IPS DF 4.7 (cell line): ENCODE measurements around the gene SLC17A5.
A peak's percentile ranks its signal among the peaks of the same experiment; 100 is the strongest.
"Not testable (repeated sequence)": the region's sequence is repeated elsewhere in the genome, so short reads cannot be mapped to it uniquely, and the experiment has no call there.

Experiments
- DNase-seq: peaks from one replicate; pipeline ENCODE4 v3.0.0-alpha.2; 2013; ENCODE audit warnings: low spot score; ENCODE audit errors: extremely low read depth

The SLC17A5 gene

DNA sequence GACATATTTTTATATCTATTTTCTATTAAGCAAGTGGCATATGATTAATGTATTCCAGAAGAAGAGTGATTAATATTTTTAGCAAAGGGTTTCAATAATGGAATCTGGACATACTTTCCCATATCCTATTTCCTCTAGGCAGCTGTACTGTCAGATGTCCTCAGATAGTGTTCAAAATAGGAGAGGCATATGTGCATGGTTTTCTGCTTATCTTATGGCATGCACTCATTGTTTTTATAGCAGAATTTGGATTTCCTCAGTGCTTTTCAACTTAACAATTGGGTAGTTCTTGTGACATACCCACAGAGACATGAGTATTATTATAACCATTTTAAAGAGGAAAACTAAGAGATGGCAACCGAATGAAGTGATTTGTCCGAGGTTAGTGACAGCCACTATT is 12.6 kb upstream of the SLC17A5 start:
- DNase-seq, result no peak

DNA sequence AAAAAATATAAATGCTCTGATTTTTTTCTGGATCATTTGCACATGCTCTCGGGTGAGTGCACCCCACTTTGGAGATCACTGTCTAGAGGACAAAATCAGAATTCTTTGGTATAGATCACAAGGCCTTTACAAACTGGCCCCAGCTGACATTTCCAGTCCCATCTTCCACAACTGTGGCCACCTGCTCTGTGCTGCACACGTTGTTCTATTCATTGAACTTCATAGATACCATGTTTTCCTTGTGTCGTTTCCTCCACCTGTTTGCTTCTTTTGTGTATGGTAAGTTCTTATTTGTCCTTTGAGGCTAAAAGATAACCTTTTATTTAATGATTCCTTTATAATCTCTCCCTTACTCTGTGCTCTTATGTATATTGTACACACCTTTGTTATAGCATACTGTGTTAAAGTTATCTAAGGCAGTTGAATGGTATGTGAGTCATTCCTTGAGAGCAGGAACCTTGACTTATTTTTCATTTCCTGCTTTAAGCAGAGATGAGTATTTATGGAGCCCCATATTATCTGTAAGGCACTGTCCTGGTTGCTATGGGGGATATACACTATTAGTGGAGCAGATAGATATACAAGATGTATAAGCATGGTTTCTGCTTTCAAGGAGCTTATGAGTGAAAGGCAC is 12.0 kb upstream of the SLC17A5 start:
- no peak for DNase-seq

DNA sequence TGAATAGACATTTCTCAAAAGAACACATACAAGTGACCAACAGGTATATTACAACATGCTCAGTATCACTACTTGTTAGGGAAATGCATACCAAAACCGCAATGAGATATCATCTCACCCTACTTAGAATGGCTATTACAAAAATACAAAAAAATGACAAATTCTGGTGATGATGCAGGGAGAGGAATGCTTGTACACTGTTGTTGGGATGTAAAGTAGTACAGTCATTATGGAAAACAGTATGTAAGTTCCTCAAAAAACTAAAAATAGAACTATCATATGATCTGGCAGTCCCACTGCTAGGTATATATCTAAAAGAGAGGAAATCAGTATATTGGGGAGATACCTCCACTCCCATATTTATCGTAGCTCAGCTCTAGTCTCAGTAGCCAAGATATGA is 10.9 kb upstream of the SLC17A5 start:
- no peak for DNase-seq

DNA sequence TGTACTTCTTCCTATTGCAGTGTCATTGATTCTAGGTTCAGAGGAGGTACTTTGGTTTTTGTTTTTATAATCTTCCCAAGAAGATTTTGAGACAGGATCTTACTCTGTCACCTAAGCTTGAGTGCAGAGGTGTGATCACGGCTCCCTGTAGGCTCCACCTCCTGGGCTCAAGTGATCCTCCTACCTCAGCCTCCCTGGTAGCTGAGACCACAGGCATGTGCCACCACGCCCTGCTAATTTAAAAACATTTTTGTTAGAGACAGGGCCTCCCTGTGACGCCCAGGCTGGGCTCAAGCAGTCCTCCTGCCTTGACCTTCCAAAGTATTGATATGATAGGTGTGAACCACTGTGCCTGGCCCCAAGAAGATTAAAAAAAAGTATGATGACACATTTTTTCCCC is 3.4 kb upstream of the SLC17A5 start:
- DNase-seq, result no peak

DNA sequence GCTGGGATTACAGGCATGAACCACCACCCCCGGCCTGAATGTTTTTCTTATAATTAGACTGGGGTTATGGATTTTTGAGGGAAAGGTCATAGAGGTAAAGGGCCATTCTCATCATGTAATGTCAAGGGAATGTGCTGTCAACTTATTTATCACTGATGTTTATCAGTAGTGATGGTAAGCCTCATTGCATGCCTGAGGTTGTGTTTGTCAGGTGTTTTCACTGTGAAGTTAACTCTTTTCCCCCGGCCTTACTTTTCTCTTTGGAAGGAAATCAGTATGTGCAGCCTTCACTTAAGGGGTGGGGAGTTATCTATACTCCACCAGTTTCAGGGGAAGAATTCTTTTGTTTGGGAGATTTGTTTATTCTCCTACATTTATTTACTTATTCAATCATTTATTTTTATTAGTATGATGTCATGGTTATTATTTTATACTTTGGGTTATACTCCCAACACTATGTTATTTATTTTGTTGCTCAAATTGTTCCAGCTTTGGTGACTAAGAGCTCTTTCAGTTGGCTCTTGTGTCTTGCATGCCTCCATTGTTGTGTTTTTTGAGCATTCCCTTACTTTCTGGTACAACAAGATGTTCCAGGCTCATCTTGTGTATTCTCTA is 2.8 kb upstream of the SLC17A5 start:
- DNase-seq, result no peak

DNA sequence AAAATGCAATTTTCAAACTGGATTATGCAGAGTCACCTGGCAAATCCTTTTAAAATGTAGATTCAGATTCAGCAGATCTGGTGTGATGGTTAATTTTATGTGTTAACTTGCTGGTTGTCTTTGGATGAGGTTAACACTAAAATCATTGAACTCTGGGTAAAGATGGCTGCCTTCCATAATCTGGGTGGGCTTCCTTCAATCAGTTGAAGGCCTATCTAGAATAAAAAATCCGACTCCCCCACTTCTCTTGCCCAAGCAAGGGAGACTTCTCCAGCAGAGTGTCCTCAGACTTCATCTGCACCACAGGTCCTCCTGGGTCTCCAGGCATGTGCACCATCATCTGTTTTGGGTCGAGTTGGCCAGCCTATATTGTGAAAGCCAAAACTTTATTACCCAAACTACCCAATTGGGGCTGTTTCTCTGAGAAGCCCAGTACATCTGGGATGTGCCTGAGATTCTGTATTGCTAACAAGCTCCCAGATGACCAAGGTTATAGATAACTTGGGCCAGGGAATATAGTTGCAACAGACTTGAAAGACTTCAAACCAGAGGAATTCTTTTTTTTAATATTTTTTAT is 1.6 kb upstream of the SLC17A5 start:
- DNase-seq, result no peak

DNA sequence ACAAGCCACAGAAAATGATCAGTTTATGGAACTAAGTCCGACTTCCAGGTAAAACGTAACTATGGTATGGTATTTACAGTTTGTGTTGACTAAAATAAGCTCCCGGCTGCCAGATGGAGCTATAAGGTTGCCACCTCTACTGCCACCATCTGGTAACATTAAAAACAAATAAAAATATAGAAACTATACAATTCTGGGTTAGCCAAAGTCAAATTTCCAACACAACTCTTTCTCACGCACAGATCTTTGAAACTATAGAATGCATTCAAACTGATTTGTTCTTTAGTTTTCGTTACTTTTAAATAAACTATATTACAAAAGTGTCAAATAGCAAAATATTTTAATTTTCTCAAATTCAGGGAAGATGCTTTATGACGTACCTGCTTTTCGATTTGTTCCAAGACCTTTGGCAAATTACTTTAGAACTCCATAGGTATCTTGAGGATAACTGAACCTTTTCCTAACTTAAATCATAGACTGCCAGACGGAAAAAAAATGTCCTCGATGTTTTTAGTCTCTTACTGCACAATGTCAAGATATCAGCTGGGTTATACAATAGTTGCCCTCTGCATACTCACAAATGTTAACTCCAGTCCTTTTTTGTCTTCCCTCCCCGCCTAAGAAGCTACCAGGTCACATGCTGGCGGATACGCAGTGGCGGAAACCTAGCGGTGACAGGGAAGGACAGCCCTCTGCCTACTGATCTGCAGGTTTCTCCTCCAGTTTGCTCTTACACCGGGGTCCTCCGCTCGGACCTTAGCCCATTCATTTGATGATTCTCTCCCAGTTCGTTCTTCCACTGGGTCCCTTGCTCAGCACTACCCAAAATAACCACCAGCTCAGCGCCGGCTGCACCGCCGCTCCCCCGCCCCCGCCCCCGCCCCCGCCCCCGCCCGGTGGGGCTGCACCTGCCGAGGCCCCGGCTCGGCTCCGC is 888 bp downstream of the SLC17A5 start:
- DNase-seq, result peak; percentile 49

DNA sequence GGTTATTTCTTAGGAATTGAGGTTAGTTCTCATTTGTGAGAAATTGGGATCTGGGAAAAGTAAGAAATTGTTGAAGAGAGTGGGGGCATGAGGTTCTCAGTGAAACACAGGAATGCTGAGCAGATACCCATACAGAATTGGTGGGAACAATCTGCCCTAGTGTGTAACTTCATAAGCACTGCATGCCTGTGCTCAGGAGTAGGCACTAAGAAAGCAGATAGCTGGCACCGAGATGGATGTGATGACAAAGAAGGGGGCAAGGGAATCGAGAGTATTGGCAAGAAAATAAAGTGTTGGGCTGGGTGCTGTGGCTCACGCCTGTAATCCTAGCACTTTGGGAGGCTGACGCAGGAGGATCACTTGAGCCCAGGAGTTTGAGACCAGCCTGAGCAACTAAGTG is 4.0 kb downstream of the SLC17A5 start:
- DNase-seq, result no peak

DNA sequence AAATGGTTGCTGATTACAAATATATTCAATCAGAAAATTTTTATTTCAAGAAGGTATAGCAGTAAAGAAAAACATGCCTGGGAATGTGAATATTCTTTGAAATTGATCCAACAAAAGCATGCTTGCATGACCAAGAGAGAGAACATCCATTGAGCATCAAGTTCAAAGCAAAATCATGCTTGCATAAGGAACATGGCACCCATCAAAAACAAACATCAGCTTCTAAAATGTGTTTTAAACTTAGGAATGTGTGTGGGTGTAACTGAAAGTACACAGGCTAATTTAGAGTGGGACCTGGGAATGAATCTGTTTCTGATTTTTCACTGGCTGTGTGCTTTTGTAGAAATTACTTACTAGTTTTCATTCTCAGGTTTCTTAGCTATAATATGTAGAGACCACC is 5.6 kb downstream of the SLC17A5 start:
- DNase-seq, result no peak

DNA sequence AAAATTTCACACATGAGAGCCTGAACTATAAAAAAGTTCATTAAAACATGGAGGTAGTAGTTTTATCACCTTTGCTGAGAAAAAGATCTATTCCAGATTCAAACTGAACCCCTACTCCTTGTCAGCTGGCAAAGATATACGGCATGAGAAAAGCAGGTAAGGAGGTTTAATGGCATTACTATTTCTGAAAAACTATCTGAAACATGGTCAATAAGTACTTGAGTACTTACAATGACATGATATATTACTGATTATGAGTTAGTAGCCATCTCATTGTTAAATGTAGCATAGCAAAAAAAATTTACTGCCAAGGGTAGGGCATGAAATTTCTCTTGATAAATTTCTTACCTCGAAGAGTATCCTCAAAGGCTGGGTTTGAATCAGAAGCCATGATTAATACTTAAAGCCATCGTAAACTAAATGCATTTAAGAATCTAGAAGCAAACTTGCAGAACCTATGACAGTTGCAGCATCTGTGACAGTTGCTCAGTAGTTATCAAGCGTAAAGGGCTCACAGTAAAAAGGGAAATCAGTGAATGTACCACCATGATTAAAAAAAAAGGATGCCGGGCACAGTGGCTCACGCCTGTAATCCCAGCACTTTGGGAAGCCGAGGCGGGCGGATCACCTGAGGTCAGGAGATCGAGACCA is 8.7 kb downstream of the SLC17A5 start:
- DNase-seq, result no peak

DNA sequence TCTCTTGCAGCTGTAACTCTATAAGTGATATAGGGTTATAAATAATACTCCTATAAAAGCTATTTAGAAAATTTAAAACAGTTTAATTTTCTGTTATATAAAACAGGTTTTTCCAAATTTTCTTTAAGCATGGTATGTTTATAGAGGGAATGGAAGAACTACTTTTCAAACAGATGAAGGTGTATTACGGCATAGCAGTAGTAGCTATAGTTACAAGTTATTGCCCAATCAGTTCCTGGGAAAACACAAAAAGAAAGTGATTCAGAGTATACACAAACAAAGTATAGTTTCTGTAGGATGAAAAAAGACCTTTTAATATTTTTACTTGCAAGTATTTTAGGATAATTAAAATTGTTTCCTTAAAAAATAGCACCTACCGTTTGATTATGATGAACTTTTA is 9.8 kb downstream of the SLC17A5 start:
- DNase-seq, result no peak

DNA sequence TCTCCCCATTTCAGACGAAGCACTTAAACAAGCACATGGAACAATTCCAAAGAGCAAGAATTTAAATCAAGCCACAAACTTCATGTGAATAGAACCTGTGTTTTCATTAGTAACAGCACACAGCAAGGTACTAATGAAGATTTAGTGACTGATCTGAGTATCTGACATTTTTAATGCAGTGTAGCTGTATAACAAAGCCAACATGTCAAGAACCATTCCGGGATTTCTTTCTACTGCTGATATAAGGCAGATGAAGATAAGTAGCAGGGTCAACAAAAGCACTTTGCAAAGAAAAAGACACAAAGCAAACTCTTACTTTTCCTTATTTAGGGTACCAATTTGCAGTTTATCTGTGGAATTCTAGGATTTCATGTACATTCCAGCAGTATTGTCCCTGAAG is 11.3 kb downstream of the SLC17A5 start:
- no peak for DNase-seq

DNA sequence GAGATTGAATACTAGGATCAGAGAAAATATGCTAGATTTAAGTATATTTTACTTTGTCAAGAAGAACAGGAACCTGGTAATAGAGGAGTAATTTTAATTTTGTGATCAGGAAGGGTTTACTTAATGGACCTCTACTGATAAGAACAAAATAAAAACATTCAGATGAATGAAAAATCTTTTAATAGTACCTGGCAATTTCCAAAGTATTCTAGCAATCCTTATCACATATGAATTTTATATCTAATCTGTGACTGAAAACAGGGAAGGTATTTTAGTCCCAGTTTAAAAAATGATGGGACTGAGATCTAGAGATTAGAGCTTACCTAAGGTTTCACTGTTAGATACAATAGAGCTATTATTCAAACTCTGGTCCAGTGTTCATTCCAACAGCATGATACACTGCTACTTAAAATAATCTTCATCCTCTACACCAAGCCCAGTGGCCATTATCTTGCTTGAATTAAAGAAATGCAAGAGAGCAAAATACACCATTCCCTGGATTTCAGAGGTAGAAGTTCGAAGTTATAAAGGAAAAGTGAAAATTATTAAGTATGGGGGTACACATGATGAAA is 13.5 kb downstream of the SLC17A5 start:
- DNase-seq, result no peak

DNA sequence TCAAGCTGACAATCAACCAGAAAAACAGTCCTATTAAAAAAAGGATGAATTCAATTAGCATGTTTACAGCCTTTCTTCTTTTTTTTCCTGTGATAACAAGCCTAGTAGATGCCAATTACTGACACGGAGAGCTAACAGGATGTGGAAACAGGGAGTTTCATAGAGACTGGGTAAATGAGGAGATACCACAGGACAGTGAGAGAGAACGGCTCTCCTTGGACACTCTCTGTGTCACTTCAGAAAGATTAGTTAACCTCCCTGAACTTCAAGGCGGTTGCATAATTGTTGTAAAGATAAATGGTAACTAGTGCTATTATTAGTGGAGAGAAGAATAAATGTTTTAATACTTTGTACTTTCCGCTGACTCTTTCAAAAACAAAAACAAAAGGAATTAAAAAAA is 14.8 kb downstream of the SLC17A5 start:
- DNase-seq, result no peak

DNA sequence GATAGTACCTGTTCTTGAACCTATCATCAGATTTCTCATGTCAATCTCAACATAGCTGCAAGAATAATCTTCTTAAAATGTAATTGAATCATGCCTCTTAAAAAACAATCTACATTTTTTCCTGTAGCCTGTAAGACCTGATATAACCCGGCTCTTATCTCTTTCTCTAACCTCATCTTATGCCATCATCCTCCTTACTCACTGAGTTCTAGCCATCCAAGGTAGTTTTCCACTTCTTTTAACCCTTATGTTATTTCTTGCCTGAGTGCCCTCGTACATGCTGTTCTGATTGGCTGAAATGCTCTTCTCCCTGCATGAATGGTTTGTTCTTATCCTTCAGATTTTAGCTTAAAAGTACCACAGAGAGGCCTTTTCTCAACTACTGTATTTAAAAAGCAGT is 16.4 kb downstream of the SLC17A5 start:
- DNase-seq, result no peak

DNA sequence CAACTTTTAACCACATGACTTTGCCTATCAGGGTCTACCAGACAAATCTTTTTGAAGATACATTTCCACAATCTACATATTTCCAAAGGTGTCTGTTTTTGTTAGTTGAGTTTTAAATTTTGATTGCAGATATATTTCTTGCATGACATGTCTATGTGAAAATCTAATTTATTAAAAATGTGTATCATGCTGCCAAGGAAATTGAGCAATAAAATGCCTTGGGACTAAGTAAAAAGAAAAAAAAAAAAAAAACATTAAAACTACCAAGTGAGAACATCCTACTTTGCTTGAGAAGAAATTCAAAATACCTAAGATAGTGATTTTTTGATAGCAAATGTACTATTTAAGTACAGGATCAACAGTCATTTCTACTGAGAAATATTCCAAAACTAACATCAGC is 17.7 kb downstream of the SLC17A5 start:
- DNase-seq, result no peak

DNA sequence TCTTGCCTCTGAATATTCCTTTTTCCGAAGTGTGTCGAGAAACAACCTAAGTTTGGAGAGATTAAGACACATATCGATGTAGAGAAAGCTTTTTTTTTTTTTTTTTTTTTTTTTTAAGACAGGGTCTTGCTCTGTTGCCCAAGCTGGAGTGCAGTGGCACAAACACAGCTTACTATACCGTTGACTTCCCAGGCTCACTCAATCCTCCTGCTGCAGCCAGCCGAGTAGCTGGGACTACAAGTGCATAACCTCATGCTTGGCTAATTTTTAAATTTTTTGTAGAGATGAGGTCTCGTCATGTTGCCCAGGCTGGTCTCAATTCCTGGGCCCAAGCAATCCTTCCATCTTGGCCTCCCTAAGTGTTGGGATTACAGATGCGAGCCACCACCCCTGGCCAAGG is 21.4 kb downstream of the SLC17A5 start:
- DNase-seq, result no peak

DNA sequence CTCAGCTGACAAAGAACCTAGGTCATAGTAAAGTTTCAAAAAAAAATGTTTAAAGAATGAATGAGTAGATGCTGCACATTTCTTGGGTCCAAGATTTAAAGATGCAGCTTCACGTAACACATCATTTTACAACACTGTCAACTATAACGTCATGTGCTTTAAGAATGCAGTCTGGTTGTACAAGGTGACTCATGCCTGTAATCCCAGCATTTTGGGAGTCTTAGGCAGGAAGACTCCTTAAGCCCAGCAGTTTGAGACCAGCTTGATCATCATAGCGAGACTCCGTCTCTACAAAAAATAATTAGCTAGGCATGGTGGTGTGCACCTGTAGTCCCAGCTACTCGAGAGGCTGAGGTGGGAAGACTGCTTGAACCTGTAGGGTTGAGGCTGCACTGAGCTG is 21.9 kb downstream of the SLC17A5 start:
- no peak for DNase-seq

DNA sequence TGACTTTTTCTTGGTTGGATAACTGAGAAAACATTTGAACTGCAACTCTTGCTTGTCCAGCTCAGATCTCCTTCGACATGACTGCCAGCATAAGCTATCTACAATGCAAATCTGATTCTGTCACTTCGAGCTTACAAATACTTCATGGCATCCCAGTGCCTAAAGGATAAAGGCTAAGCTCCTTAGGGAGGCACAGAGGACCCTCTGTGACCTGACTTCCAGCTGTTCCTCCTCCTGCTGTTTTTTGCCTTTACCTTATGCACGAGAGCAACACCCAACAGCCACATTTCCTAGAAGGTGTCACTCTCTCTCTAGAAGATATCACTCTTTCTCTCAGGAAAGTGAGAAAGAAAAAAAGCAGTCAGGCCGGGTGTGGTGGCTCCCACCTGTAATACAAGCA is 23.4 kb downstream of the SLC17A5 start:
- no peak for DNase-seq

DNA sequence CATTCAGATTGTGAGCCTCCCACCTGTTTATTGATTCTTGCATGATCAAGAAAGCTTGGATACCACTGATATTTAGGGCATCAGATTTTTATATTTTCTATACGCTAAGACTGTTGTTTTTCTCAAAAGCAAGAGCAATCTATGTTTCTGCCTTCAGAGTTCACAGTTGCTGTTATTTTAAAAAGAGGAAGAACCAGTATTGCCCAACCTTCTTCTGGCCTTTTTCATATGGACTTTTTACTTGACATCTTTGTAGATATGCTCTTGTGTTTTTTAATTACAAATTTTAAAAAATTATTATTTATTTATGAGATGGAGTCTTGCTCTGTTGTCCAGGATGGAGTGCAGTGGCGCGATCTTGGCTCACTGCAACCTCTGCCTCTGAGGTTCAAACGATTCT is 28.9 kb downstream of the SLC17A5 start:
- DNase-seq, result no peak

DNA sequence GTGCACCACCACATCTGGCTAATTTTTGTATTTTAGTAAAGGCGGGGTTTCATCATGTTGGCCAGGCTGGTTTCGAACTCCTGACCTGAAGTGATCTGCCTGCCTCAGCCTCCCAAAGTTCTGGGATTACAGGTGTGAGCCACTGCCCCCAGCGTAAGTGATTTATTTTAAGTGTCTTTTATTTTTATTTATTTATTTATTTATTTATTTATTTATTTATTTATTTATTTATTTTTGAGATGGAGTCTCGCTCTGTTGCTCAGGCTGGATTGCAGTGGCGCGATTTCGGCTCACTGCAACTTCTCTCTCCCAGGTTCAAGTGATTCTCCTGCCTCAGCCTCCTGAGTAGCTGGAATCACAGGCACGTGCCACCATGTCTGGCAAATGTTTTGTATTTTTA is 30.3 kb downstream of the SLC17A5 start:
- DNase-seq, result not testable (repeated sequence)
